Endothelial cell of hepatic sinusoid (primary cell): ENCODE measurements around the gene CYP21A2.
"Not testable (repeated sequence)": the region's sequence is repeated elsewhere in the genome, so short reads cannot be mapped to it uniquely, and the experiment has no call there.

ENCODE experiments used
- in situ Hi-C: cut with HindIII; loops from 2 replicates; pipeline ENCODE4 v1.10.0; 2017; ENCODE audit warnings: low sequenced_read_pairs

The CYP21A2 gene

GRCh38 chr6:32037598-32038524 is at the start of gene CYP21A2:
Gene CYP21A2 (plus strand): TSS chr6:32038415. CDS start chr6:32038423, 8 bp downstream.
- in situ Hi-C loops: not testable (repeated sequence)

GRCh38 chr6:31989363-31989762 is 48.9 kb upstream of the CYP21A2 start:
- in situ Hi-C loops: not testable (repeated sequence)

- in situ Hi-C loops: not testable (repeated sequence)
Observed at GRCh38 chr6:31994421-31994820, 43.8 kb upstream of the CYP21A2 start.

- in situ Hi-C loops: not testable (repeated sequence)
Observed at GRCh38 chr6:31996385-31996784, 41.8 kb upstream of the CYP21A2 start.

GRCh38 chr6:32002546-32003268 is 35.5 kb upstream of the CYP21A2 start:
- in situ Hi-C loops: not testable (repeated sequence)

- in situ Hi-C loops: not testable (repeated sequence)
Observed at GRCh38 chr6:32003301-32003700, 34.9 kb upstream of the CYP21A2 start.

- in situ Hi-C loops: not testable (repeated sequence)
Observed at GRCh38 chr6:32004393-32004792, 33.8 kb upstream of the CYP21A2 start.

GRCh38 chr6:32004864-32005537 is 33.2 kb upstream of the CYP21A2 start:
- in situ Hi-C loops: not testable (repeated sequence)

GRCh38 chr6:32005538-32005880 is 32.7 kb upstream of the CYP21A2 start:
- in situ Hi-C loops: not testable (repeated sequence)

- in situ Hi-C loops: not testable (repeated sequence)
Observed at GRCh38 chr6:32005991-32006529, 32.2 kb upstream of the CYP21A2 start.

GRCh38 chr6:32007086-32007485 is 31.1 kb upstream of the CYP21A2 start:
- in situ Hi-C loops: not testable (repeated sequence)

GRCh38 chr6:32008037-32008436 is 30.2 kb upstream of the CYP21A2 start:
- in situ Hi-C loops: not testable (repeated sequence)

GRCh38 chr6:32008616-32009015 is 29.6 kb upstream of the CYP21A2 start:
- in situ Hi-C loops: not testable (repeated sequence)

GRCh38 chr6:32009537-32009936 is 28.7 kb upstream of the CYP21A2 start:
- in situ Hi-C loops: not testable (repeated sequence)

- in situ Hi-C loops: not testable (repeated sequence)
Observed at GRCh38 chr6:32010856-32011530, 27.2 kb upstream of the CYP21A2 start.

- in situ Hi-C loops: not testable (repeated sequence)
Observed at GRCh38 chr6:32012941-32013617, 25.1 kb upstream of the CYP21A2 start.

- in situ Hi-C loops: not testable (repeated sequence)
Observed at GRCh38 chr6:32013738-32014137, 24.5 kb upstream of the CYP21A2 start.

GRCh38 chr6:32014547-32014946 is 23.7 kb upstream of the CYP21A2 start, which contains the start of gene C4B:
Gene C4B (plus strand): TSS chr6:32014795. CDS start chr6:32014846, 51 bp downstream.
- in situ Hi-C loops: not testable (repeated sequence)

- in situ Hi-C loops: not testable (repeated sequence)
Observed at GRCh38 chr6:32022100-32022499, 16.1 kb upstream of the CYP21A2 start.

GRCh38 chr6:32028631-32029030 is 9.6 kb upstream of the CYP21A2 start:
- in situ Hi-C loops: not testable (repeated sequence)
